Upper lobe of right lung (tissue), 1 donor: Measurements from ENCODE around the gene SAPCD1. TPM values are rescaled to one million over a fixed set of nuclear protein-coding genes. Genes with fewer than 3 reads are reported as not detected.
"Not testable (repeated sequence)": the region's sequence is repeated elsewhere in the genome, so short reads cannot be mapped to it uniquely, and the experiment has no call there.

ENCODE experiments used
- ATAC-seq: fragments of 200-7000 bp; cut with Tn5 transposase; one replicate; pipeline ENCODE4 v1.9.1; 2020; ENCODE audit warnings: mild to moderate bottlenecking, moderate library complexity
- DNase-seq: peaks from one replicate; pipeline ENCODE4 v3.0.0-alpha.2; 2020
- H3K27ac ChIP-seq: fragments of 200-600 bp; one replicate; pipeline ENCODE4 v1.8.0; 2022
- H3K27me3 ChIP-seq: fragments of 200-600 bp; one replicate; pipeline ENCODE4 v1.8.0; 2022; ENCODE audit warnings: mild to moderate bottlenecking
- H3K36me3 ChIP-seq: fragments of 200-600 bp; one replicate; pipeline ENCODE4 v1.8.0; 2022
- H3K4me1 ChIP-seq: fragments of 200-600 bp; one replicate; pipeline ENCODE4 v1.8.0; 2022
- H3K4me3 ChIP-seq: fragments of 200-600 bp; one replicate; pipeline ENCODE4 v1.8.0; 2022; ENCODE audit warnings: mild to moderate bottlenecking
- H3K9me3 ChIP-seq: fragments of 200-600 bp; one replicate; pipeline ENCODE4 v1.8.0; 2022
- CTCF ChIP-seq: fragments of 200-600 bp; IDR thresholded peaks from one replicate; pipeline ENCODE4 v1.8.0; 2022; ENCODE audit warnings: antibody characterized with exemption
- intact Hi-C: fragments of 100-400 bp; cut with DNase I; formaldehyde crosslinking; loops from one replicate; pipeline ENCODE4 v1.11.0; 2022
- total RNA-seq: library from RNA; stranded (reverse); fragmentation: NEBNext Ultra II Directional; extraction: Animal tissue kit (Norgen Biotek cat#: 25700); gene quantifications from one replicate; pipeline ENCODE4 v1.2.1, GENCODE V29; 2021
- donor health status: DM: no; HTN: yes; CAD: no; lungs with severe emphysema.

SAPCD1 gene
- total RNA-seq, 1 donor from 2014 or later: 2.6 TPM

GRCh38 chr6:31797588-31797987 is 35.1 kb downstream of the SAPCD1 start:
- ATAC-seq: no peak
- intact Hi-C loops: no loop called here
- Histone ChIP-seq H3K36me3 (peaks cover 19% of the 10 kb centered on the region), H3K27ac (no peak overlapping the region), H3K4me1 (peaks cover 12% of the 10 kb centered on the region), H3K4me3 (no peak overlapping the region), H3K9me3 (no peaks in the 10 kb centered on the region), H3K27me3 (no peaks in the 10 kb centered on the region)
- no peak for DNase-seq
- TF ChIP-seq CTCF: no peak

GRCh38 chr6:31799781-31800180 is 37.3 kb downstream of the SAPCD1 start:
- no peak overlapping the region for H3K4me3 ChIP-seq
- TF ChIP-seq CTCF: no peak
- intact Hi-C loops: no loop called here
- no peak overlapping the region for H3K27ac ChIP-seq
- no peak for ATAC-seq
- no peaks in the 10 kb centered on the region for H3K27me3 ChIP-seq
- no peak for DNase-seq
- H3K4me1 ChIP-seq: peaks cover 8% of the 10 kb centered on the region
- peaks cover 22% of the 10 kb centered on the region for H3K36me3 ChIP-seq
- no peaks in the 10 kb centered on the region for H3K9me3 ChIP-seq

- H3K27me3 ChIP-seq, DNase-seq, H3K27ac ChIP-seq, ATAC-seq, H3K4me3 ChIP-seq, intact Hi-C loops, H3K9me3 ChIP-seq: not testable (repeated sequence)
- H3K4me1 ChIP-seq: peaks cover 12% of the 10 kb centered on the region
- peaks cover 22% of the 10 kb centered on the region for H3K36me3 ChIP-seq
Measured at GRCh38 chr6:31801031-31801927, 38.8 kb downstream of the SAPCD1 start.

- peak overlapping the region; percentile 90 for H3K27ac ChIP-seq
- peaks cover 13% of the 10 kb centered on the region for H3K4me1 ChIP-seq
- TF ChIP-seq CTCF: no peak
- intact Hi-C loops: no loop called here
- DNase-seq (no peak), ATAC-seq (no peak)
- no peaks in the 10 kb centered on the region for H3K9me3 ChIP-seq
- H3K27me3 ChIP-seq: no peaks in the 10 kb centered on the region
- H3K36me3 ChIP-seq: peaks cover 19% of the 10 kb centered on the region
- peak overlapping the region; percentile 83 for H3K4me3 ChIP-seq
Measured at GRCh38 chr6:31805939-31806469, 43.5 kb downstream of the SAPCD1 start.

GRCh38 chr6:31806470-31807272 is 44.2 kb downstream of the SAPCD1 start, which contains the start of gene LSM2:
LSM2 (minus strand) TSS chr6:31806966; CDS start chr6:31806757, 209 bp downstream.
- peak; percentile 100 for ATAC-seq

GRCh38 chr6:31808599-31808998 is 46.1 kb downstream of the SAPCD1 start:
- ATAC-seq, intact Hi-C loops, DNase-seq, H3K4me3 ChIP-seq, H3K9me3 ChIP-seq, H3K36me3 ChIP-seq, H3K27me3 ChIP-seq, H3K27ac ChIP-seq: not testable (repeated sequence)
- peaks cover 20% of the 10 kb centered on the region for H3K4me1 ChIP-seq

More at GRCh38 chr6:31806470-31807272, 44.2 kb downstream of the SAPCD1 start, which contains the start of gene LSM2:
- Histone ChIP-seq H3K27me3 (no peaks in the 10 kb centered on the region), H3K4me1 (peaks cover 13% of the 10 kb centered on the region), H3K9me3 (no peaks in the 10 kb centered on the region), H3K27ac (peak within 1 kb of the TSS; percentile 90), H3K4me3 (peak within 1 kb of the TSS; percentile 83), H3K36me3 (peaks cover 12% of the 10 kb centered on the region)
- intact Hi-C loops: no loop called here
- DNase-seq: peak; percentile 99
- peak; percentile 34 for TF ChIP-seq CTCF
